Ishikawa (cell line): Measurements from ENCODE around the gene LGI2.

ENCODE experiments used
- EGR1 ChIP-seq: IDR thresholded peaks from 2 replicates; pipeline ENCODE4 v1.6.1; 2012
- EP300 ChIP-seq: IDR thresholded peaks from 2 replicates; pipeline ENCODE4 v1.6.1; 2012; ENCODE audit warnings: borderline replicate concordance
- FOXM1 ChIP-seq: IDR thresholded peaks from 2 replicates; pipeline ENCODE4 v1.6.1; 2012; ENCODE audit warnings: low read depth, borderline replicate concordance
- REST ChIP-seq: IDR thresholded peaks from 2 replicates; pipeline ENCODE4 v1.6.1; 2012; ENCODE audit warnings: low read depth, mild to moderate bottlenecking

DNA sequence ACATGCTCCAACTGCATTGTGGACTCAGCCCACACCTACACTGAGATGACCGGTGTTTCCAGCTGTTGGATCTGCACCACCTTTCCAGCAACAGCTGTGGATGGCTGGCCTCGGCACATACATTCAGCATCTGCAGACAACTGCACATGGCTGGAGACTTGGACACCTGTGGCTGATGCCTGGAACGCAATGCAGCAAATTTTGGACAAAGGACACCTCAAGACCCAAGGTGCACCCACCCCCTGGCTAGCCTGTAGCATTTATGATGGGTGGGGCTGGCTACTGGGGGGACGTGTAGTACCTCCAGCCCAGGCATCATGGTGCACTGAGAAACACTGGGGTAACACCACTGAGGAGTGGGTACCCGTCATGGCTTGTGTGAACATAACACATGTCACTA is 60.6 kb downstream of the LGI2 start:
- TF ChIP-seq FOXM1, result no peak
- no peak for TF ChIP-seq REST
- TF ChIP-seq EP300, result no peak
- no peak for TF ChIP-seq EGR1
